Measurements from ENCODE around the gene MFSD6L. TPM values are rescaled to one million over a fixed set of nuclear protein-coding genes. Genes with fewer than 3 reads are reported as not detected.
A peak's percentile ranks its signal among the peaks of the same experiment; 100 is the strongest.

MFSD6L gene
- polyA plus RNA-seq, 10 donors, result 0.13 to 0.94 (median 0.30) TPM

DNA sequence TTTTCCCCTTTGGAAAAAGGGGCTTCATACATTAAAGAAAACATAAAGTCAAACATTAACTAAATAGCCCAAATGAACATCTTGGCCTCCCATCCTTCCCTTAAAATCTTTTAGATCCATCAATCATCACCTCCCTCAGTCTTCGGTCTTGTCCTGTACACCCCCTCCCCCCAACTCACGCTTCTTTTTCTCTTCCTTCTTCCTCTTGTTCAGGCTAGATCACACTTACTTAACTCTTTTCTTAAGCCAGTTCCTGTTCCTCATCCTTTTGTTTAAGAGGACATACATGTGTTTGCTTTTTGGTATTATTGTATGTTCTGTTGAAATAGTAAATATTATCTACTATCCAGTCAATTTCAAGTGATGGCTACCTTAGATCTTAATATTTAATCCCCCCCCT is 5.5 kb downstream of the MFSD6L start:
- DNase-seq, result no peak

DNA sequence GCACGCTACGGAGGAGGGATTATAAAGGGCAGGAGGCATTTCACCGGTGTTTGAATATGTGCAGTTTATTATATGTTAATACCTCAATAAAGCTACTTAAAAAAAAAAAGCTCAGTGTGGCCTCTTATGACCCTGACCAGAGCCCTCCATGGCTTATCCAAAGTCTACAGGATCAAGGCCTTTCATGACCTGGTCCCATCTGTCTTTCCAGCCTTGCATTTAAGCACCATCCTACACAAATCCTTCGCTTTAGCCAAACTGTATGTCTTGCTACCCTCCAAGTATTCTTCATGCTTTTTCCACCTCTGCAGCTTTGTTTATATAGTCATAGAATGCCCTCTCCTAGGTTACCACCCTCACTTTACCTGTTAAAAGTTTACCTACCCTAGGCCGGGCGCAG is 6.5 kb downstream of the MFSD6L start:
- no peak for DNase-seq

DNA sequence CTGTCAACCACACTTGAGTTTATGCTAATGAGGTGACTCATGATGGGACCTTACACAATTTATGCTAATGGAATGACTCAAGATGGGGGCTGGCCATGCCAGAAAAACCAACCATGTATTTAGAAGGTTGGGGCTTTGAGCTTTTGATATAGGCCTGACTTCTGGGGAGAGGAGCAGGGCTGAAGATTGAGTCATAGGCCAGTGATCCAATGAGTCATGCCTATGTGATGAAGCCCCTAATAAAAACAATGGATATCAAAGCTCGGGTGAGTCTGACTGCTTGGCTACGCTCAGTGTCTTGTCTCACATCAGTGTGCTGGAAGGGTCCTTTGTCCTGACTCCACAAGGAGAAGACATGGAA is 7.3 kb downstream of the MFSD6L start:
- DNase-seq, result peak in 1 of 3 donors; percentile 62

DNA sequence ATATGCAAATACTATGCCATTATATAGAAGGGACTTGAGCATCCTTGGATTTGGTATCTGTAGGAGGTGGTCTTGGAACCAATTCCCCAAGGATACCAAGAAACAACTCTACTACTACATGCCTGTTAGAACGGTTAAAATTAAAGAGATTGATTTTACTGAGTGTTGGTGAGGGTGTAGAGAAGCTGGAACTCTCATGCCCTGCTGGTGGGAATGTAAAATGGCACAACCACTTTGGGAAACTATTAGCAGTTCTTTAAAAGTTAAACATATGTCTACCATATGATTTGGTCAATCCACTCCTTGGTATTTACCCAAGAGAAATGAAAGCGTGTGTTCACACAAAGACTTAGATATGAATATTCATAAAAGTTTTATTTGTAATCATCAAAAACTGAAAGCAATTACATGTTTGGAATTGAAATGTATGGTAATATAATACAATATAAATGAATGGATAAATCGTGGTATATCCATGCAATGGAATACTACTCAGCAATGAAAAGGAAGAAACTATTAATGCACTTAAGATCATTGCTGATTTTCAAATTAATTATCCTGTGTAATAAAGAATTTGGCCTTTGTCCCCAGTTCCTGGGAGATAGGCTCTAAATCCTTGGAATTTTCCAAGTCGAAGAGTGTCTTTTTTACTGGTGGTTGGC is 7.8 kb downstream of the MFSD6L start:
- DNase-seq, result no peak

DNA sequence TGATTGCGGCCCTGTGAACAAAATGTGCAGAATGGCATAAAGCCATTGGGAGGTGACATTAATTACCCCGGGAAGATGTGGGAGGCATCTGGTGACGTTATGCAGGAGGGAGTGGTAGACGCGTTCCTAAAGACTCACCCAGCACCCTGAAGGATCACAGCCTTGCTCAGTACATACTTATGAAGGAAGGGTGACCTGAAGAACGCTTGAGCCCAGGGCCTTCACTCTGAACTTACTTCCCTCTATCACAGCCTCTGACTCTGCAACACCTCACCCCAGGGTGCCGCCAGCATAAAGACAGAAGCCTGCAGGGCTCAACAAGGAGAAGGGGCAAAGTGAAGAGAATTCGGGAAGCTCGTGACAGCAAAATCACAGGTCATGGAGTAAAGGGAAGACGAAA is 9.4 kb downstream of the MFSD6L start:
- no peak for DNase-seq

DNA sequence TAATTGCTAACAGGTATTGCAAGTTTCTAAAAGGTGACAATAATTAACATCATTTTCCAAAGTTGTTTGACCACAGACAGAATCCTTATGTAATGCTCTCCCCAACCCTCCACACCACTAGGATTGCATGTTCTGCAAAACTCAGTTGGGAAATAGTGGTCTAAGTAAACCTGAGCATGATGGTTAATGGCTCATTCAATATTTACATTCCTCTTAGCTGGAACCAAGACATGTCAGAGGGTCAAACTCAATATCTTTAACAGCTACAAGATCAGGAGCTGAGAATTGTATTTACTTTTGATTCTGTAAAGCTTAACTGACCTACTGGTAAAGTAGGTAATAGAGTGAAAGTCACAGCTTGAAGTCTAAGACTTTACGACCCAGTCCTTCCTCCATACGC is 10.2 kb downstream of the MFSD6L start:
- DNase-seq, result no peak

DNA sequence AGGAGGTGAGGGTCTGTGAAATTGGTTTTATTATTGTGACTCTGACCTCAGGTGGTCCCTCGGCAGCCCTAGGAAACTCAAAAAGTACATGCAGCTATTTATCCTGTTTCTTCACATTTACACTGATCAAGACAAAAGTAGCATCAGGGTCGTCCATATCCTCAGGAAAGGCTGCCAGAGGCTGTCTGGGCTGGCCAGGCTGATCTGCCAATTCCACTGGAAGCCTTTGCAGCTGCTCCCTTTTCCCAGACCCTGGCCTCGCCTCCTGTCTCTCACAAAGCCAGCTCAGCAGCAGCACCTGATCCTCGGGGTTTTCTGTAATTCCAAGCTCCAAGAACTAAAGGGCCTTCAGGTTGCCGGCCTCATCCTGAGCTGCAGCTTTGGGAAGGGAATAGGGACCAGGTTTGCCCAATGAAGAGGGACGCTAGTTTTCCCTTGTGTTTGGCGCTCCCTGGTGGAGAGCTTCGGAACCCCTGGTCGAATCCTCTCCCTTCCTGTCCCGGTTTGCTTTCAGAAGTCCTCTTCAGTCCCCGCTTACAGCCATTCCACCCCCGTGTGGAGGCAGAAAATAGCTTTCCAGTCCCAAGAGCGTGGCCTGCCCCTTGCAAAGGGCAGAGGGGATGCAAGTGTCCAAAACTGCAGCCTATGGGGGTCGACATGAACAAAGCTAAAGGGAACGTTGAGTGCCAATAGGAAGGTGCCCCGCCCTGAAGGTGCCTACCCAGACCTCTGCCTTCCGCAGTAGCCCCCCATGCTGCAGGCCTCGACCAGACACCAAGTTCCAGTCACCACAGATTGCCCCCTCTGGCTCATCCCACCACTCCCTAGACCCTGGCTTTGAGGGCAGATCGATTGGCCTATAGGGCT is 13.4 kb downstream of the MFSD6L start:
- DNase-seq, result peak; percentile 53 to 87 (median 80)

DNA sequence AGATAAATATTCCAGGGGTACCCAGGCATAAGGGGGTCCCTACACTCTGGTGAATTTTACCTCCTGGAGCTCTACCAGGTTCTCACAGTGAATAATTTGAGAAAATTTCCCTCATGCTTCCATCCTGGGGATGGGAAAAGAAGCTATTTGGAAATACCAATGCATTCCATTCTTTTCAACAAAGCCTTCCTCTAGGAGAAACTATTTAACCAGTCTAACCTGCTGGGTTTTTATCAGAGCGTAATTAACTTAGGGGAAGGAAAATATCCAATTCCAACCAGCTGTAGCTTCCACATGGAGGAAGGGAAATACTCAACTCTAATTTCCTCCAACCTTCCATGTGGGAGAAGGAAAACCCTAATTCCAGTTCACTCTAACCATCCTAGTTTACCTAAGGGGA is 17.0 kb downstream of the MFSD6L start:
- no peak for DNase-seq

DNA sequence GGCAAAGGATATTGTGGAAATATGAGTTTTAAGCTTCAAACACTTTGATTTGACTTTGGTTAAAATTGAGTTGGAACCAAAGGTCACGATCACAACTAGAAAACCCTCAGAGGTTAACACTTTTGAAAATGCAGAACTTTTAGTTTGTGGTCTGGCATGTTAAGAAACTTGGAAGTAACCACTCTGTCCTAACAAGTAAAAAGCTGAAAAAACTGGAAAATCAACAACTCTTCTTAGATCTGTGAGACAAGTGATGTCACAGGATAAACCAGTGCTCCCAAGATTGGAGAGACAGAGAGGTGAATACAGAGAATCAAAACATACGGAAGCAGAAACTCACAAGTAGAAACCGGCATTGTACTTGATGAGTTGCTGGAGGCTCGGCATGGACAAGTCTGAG is 17.4 kb downstream of the MFSD6L start:
- DNase-seq, result no peak

DNA sequence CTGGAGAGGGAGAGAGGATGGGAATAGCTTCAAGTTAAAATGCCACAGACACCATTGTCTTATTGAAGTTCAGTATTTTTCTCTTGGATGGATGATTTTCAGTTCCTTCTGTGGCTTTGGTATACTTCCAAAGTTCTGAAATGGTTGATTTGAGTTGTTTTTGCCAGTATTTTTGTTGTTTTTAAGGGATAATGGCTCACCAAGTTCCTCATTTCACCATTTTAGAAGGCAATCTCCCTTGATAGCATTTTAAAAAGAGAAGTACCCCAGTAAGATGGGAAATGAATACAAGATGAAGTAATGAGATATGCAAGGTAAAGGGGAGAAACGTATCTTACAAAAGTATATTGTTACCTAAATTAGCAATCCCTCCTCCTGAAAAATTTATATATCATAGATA is 22.3 kb downstream of the MFSD6L start:
- no peak for DNase-seq

DNA sequence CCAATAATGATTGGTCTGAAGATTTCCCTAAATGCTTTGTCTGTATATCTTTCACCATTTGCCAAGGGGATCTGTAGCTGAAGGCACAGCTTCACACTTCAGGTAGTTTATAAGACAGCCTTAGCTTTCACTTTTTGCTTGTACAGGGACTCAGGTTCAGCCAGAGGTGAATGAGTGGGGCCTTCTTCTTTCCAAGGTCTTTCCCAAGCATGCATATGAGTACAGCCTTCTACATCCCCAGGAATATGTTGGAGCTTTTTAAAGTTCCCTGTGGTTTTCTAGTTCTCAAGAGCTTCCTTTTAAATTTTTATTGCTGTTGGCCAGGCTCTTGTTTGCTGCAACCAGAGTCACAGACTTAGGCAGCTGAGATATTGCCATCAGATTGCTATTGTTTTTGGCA is 22.9 kb downstream of the MFSD6L start:
- DNase-seq, result peak in 1 of 3 donors; percentile 19

DNA sequence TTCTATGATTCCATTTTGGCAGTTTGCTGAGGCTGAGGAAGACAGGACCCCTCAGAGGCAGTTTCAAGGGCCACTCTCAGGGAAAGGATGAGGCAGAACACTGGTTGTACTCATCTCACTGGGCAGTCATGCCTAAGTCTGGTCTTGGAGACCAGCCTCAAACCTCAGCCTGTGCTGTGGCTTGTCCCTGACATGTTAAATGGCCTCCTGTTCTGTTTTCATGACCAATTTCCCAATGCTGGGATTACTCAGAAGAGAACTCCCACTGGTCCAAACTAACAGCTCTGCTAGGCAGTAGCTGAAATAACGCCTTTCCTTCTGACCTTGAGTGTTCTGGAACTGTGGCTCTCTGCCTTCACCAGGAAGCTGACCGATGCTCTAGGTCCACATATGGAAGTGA is 32.4 kb downstream of the MFSD6L start:
- no peak for DNase-seq

DNA sequence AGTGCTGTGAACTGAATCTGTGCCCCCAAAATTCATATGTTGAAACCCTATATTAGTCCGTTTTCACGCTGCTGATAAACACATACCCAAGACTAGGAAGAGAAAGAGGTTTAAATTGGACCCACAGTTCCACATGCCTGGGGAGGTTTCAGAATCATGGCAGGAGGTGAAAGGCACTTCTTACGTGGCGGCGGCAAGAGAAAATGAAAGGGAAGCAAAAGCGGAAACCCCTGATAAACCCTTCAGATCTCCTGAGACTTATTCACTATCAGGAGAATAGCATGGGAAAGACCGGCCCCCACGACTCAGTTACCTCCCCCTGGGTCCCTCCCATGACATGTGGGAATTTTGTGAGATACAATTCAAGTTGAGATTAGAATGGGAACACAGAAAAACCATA is 37.2 kb downstream of the MFSD6L start:
- no peak for DNase-seq

DNA sequence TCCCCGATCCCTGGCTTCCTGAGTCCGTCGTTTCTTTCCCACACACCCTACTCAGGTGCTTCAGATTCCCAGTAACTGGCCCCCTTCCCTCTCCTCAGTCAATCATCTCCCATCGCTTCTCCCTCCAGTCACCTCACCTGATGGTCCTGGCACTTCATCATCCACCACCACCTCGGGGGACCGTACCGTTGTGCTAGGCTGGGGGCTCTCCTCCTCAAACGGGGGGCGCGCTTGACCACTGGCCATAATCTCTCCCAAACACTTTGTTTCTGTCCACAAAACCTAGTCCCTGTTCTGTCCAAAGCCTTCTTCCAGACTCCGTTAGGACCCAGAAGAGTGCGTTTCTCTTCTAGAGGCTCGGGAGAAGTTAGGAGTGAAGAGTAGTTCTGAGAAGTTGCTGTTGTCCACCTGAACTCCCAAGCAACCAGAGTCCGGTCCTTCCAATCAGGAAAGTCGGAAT is 41.0 kb downstream of the MFSD6L start, which contains the start of gene SPDYE4:
TSS of gene SPDYE4 (minus strand) at position 410 of the 460 bp plus-strand sequence. CDS start at position 246, 164 bp downstream.
- no peak for DNase-seq

DNA sequence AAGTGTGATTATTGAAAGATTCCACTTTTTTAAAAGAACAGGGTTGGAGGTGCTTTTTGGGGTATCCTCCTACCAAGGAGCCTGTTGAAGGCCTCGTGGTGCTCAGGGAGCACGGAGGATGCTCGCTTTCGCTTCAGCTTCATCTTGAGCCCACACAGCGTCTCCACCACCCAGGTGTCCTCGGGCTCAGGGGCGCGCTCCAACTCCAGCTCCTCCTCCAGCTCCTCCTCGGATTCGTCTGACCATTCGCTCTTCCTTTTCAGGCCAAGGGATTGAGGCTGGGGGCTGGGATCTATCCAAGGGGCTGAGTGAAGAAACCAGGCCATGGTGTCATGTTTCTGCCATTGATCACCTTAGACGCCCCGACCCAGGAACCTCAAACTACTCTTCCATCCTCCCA is 42.0 kb downstream of the MFSD6L start:
- no peak for DNase-seq

DNA sequence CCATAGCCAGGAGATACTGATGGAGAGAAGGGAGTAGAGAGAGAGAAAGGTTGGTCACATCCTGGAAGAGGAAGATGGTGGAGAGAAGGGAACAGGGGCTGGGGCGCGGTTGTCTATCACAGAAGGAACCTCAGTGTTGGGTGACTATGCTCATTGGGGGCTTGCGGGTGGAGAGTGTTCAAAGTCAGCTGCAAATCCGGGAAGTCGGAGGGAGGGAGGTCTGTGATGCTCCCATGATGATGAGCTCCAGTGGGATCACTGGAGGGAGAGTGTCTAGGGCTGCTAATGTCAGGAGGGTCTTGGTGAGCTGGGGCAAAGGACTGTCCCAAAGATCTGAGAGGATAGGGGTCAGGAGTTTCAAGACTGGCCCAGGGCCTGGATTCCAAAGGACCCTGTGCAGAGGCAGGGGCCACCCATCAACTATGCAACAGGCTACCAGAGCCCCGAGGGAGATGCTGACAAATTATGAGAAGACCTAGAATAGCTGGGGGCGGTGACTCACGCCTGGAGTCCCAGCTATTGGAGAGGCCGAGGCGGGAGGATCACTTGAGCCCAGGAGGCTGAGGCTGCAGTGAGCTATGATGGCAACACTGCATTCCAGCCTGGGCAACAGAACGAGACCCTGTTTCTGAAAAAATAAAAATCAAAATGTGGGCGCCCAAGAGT is 43.4 kb downstream of the MFSD6L start:
- no peak for DNase-seq

DNA sequence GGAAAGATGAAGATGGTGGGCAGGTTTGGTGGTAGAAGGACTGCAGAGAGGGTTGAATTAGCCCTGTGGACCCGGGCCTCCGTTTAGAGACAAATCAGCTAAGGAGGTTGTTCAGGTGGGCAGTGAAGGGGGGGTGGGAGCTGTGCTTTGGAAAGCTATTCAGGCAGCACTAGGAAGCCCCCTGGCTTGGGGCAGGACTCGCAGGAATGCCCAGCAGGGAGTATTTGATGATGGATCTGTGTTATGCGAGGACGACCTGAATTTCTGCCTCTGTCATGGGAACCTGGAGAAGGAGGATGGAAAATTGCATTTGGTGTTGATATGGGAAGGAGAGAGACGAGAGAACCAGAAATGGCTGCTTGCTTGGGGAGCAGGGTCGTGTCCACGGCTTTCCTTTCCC is 44.3 kb downstream of the MFSD6L start:
- no peak for DNase-seq

DNA sequence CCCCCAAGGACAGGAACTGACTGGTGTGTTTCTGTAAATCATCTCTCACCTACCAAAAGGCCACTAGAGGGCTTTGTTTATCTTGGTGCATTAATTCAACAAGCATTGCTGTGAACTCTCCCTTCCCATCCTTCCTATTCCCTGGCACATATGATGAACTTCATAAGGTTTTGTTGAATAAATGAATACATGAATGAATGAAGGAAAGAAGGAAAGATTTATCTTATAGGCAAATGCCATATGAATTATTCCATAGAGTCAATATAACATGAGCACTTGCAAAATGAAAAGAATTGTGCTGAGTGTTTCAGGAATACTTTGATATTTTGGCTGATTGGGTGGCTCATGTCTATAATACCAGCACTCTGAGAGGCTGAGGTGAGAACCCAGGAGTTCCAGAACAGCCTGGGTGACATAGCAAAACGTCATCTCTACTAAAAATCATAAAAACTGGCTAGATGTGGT is 45.2 kb downstream of the MFSD6L start:
- no peak for DNase-seq

DNA sequence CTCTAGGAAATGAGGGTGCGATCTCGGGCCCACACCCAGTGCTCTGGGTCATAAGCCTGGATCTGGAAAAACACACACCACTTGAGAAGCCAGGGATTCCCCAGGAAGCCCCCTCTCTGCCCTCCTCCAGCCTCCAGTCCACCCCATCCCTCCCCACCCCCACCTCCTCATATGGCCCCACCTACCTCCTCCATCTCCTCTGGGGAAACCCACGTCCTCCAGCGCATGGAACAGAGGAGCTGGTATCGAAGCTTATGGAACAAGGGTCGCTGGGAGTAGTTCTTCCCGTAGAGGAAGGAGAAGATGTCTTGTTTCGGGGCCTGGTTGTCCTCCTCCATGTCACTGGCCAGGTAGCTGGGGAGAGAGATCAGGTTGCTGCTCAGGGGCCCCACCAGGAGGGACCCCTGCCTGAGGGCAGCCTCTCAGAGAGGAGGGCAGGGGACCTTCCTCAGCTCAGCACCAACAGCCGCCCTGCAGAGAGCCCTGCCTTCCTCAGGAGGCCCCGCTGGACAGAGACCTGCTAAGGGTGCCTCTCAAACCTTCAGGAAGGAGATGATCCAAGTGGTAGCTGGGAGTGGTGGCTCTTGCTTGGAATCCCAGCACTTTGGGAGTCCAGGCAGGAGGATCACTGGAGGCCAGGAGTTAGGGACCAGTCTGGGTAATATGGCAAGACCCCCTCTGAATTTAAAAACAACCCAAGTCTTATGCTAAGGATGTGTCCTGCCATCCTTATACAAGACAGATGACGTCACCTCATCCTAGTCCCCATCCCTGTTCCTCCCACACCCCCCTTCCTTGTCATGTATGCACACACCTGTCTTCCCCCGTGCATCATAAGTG is 45.8 kb downstream of the MFSD6L start:
- DNase-seq, result no peak

DNA sequence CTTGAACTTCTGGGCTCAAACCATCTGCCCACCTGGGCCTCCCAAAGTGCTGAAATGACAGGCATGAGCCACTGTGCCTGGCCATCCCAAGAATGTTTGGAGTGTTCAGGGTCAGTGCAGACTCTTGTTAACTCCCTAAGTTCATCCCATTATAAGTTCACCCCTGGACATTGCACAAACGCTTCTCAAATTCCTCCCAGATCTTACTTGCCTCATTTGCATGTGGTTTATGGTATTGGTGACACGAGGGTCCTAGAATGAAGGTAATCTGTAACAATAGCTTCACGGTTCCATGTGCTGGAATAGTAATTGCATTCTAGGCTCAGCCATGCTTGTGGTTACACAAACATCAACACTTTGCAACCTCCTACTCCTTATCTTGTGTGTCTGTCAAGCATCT is 49.5 kb downstream of the MFSD6L start:
- no peak for DNase-seq

DNA sequence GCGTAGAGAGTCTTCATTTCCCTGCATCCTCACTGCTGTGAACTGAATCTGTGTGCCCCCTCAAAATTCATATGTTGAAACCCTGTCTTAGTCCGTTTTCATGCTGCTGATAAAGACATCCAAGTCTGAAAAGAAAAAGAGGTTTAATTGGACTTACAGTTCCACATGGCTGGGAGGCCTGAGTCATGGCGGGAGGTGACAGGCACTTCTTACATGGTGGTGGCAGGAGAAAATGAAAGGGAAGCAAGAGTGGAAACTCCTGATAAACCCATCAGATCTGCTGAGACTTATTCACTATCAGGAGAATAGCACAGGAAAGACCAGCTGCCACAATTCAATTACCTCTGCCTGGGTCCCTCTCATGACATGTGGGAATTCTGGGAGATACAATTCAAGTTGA is 51.4 kb downstream of the MFSD6L start:
- DNase-seq, result no peak

All from muscle of back (tissue), 11 donors.